T-helper 17 cell (primary cell): ENCODE data around the gene GAB1. TPM values are rescaled to one million over a fixed set of nuclear protein-coding genes. Genes with fewer than 3 reads are reported as not detected.
"Not testable (repeated sequence)": the region's sequence is repeated elsewhere in the genome, so short reads cannot be mapped to it uniquely, and the experiment has no call there.

Experiments used
- ATAC-seq: fragments of 150-1000 bp; cut with Tn5 transposase; 2 replicates; pipeline ENCODE4 v1.10.0; 2021; ENCODE audit warnings: mild to moderate bottlenecking, moderate library complexity
- DNase-seq, 3 donors: peaks; one replicate each; pipeline versions ENCODE4 v3.0.0 to v3.0.0-alpha.2; 2020 to 2021
- H3K9me3 ChIP-seq: one replicate; pipeline ENCODE4 v1.7.0; 2013; ENCODE audit warnings: low read length, mild to moderate bottlenecking; ENCODE audit not compliant: control insufficient read depth, poor library complexity, severe bottlenecking
- H3K27ac Mint-ChIP-seq: one replicate; pipeline ENCODE4 v1.8.0; 2022; ENCODE audit warnings: mild to moderate bottlenecking, moderate library complexity, mixed read lengths
- H3K27me3 Mint-ChIP-seq: one replicate; pipeline ENCODE4 v1.8.0; 2022; ENCODE audit warnings: mixed read lengths
- H3K36me3 Mint-ChIP-seq: one replicate; pipeline ENCODE4 v1.8.0; 2022; ENCODE audit warnings: low read depth, mixed read lengths
- H3K4me1 Mint-ChIP-seq: one replicate; pipeline ENCODE4 v1.8.0; 2022; ENCODE audit warnings: mild to moderate bottlenecking, mixed read lengths
- H3K4me3 Mint-ChIP-seq: one replicate; pipeline ENCODE4 v1.8.0; 2022; ENCODE audit warnings: mild to moderate bottlenecking, moderate library complexity, mixed read lengths
- total RNA-seq, 4 donors: library from RNA in 2 of 4; stranded (reverse) in 2 of 4; gene quantifications; one replicate each; pipeline ENCODE4 v1.2.3 and lab custom pipeline; 2022 to 2026

Gene GAB1
- total RNA-seq, 2 donors from 2014 or later: 2.0 to 3.5 TPM

GRCh38 chr4:143344041-143344440 is 7.4 kb downstream of the GAB1 start:
- no peaks in the 10 kb centered on the region for H3K9me3 ChIP-seq
- Mint-ChIP-seq H3K36me3 (no peaks in the 10 kb centered on the region), H3K27ac (no peak overlapping the region), H3K27me3 (peaks cover 41% of the 10 kb centered on the region), H3K4me3 (no peak overlapping the region), H3K4me1 (no peaks in the 10 kb centered on the region)
- ATAC-seq (no peak), DNase-seq (no peak)

DNA sequence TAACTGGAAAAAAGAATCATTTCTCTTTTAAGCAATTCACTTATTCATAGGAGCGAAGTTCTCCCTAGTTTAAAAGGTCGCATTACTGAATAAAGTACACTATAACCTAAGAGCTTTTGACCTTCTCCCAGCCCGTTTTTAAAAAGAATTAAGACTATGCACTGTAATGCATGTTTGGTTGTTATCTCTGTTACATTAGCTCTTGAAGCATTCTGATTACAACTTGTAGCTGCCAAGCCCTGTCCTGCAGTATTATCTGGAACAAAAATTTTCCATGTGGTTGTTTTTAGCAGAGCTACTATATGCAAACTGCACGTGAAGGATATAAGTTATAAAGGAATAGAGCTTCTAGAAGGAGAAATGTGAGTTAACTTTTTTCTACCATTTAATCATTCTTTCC is 8.1 kb downstream of the GAB1 start:
- H3K9me3 ChIP-seq: no peaks in the 10 kb centered on the region
- Mint-ChIP-seq H3K4me1 (no peaks in the 10 kb centered on the region), H3K4me3 (no peak overlapping the region), H3K27ac (no peak overlapping the region), H3K36me3 (no peaks in the 10 kb centered on the region), H3K27me3 (peaks cover 34% of the 10 kb centered on the region)
- no peak for ATAC-seq
- DNase-seq: no peak

- Mint-ChIP-seq H3K4me3 (no peak overlapping the region), H3K27ac (no peak overlapping the region), H3K36me3 (no peaks in the 10 kb centered on the region), H3K4me1 (no peaks in the 10 kb centered on the region), H3K27me3 (peaks cover 30% of the 10 kb centered on the region)
- DNase-seq (no peak), ATAC-seq (no peak)
- H3K9me3 ChIP-seq: no peaks in the 10 kb centered on the region
Measured at GRCh38 chr4:143345356-143345755, 8.7 kb downstream of the GAB1 start.

DNA sequence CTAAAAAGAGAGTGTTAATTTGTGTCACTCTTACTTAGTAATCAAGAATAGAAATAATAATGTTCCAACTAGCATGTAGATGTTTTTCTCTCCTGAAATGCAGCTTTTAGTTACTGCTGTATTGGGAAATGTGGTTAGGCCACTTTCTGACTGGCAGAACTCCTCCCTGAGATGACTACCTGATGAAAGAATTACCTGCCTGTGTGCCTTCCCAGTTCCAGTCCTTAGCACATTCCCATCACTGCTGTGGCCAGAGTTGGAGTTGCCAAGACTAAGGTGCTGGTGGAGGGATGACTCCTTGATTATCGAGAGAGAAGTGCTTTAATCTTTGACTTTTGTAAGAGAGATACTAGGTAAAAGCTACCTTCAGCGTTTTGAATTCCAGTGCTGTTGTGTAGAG is 9.5 kb downstream of the GAB1 start:
- Mint-ChIP-seq H3K27me3 (peaks cover 30% of the 10 kb centered on the region), H3K4me1 (no peaks in the 10 kb centered on the region), H3K4me3 (no peak overlapping the region), H3K27ac (no peak overlapping the region), H3K36me3 (no peaks in the 10 kb centered on the region)
- DNase-seq (no peak), ATAC-seq (no peak)
- H3K9me3 ChIP-seq: no peaks in the 10 kb centered on the region

GRCh38 chr4:143347484-143348111 is 10.9 kb downstream of the GAB1 start:
- no peak for ATAC-seq
- H3K4me3 Mint-ChIP-seq: no peak overlapping the region

GRCh38 chr4:143348233-143349077 is 11.8 kb downstream of the GAB1 start:
- no peaks in the 10 kb centered on the region for H3K9me3 ChIP-seq
- H3K4me3 Mint-ChIP-seq: no peak overlapping the region
- H3K4me1 Mint-ChIP-seq: no peaks in the 10 kb centered on the region
- peaks cover 39% of the 10 kb centered on the region for H3K27me3 Mint-ChIP-seq
- H3K36me3 Mint-ChIP-seq: no peaks in the 10 kb centered on the region
- no peak overlapping the region for H3K27ac Mint-ChIP-seq
- ATAC-seq (no peak), DNase-seq (no peak)

More at GRCh38 chr4:143347484-143348111, 10.9 kb downstream of the GAB1 start:
- H3K27me3 Mint-ChIP-seq: peaks cover 37% of the 10 kb centered on the region
- no peaks in the 10 kb centered on the region for H3K4me1 Mint-ChIP-seq
- no peak overlapping the region for H3K27ac Mint-ChIP-seq
- H3K36me3 Mint-ChIP-seq: no peaks in the 10 kb centered on the region
- no peaks in the 10 kb centered on the region for H3K9me3 ChIP-seq
- DNase-seq: no peak

DNA sequence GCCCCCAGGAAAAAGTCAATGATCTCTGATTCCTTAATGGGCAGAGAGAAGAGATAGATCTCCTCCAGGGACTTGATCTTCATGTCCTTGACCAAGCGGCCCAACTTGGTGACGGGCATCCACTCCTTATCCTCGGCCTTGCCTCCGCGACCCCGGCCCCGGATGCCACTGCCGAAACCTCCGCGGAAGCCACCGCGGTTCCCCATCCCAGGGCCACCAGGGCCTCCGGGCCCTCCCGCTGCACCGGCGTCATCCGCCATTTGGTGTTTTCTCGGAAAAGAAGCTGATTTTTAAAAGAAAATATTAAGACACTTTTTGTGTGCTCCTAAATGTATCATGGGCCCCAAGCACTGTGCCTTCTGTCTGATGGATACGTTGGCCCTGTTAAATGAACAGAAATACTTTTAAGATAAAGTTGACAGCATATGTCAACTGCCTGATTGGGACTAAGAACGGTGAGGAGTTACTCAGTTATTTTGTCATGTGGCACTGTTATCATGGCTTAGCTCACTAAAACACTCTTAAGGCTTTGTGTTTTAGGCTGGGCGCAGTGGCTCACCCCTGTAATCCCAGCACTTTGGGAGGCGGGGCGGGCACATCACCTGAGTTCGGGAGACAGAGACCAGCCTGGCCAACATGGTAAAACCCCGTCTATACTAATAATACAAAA is 13.3 kb downstream of the GAB1 start:
- H3K36me3 Mint-ChIP-seq, H3K4me3 Mint-ChIP-seq, ATAC-seq, H3K4me1 Mint-ChIP-seq, H3K27ac Mint-ChIP-seq, DNase-seq, H3K9me3 ChIP-seq: not testable (repeated sequence)
- H3K27me3 Mint-ChIP-seq: peaks cover 31% of the 10 kb centered on the region

GRCh38 chr4:143351149-143351691 is 14.5 kb downstream of the GAB1 start:
- Mint-ChIP-seq H3K27ac (no peak overlapping the region), H3K4me1 (no peaks in the 10 kb centered on the region), H3K27me3 (peaks cover 27% of the 10 kb centered on the region), H3K4me3 (no peak overlapping the region), H3K36me3 (no peaks in the 10 kb centered on the region)
- DNase-seq: no peak
- ATAC-seq: no peak
- no peaks in the 10 kb centered on the region for H3K9me3 ChIP-seq

GRCh38 chr4:143351774-143352451 is 15.2 kb downstream of the GAB1 start:
- no peak overlapping the region for H3K27ac Mint-ChIP-seq

DNA sequence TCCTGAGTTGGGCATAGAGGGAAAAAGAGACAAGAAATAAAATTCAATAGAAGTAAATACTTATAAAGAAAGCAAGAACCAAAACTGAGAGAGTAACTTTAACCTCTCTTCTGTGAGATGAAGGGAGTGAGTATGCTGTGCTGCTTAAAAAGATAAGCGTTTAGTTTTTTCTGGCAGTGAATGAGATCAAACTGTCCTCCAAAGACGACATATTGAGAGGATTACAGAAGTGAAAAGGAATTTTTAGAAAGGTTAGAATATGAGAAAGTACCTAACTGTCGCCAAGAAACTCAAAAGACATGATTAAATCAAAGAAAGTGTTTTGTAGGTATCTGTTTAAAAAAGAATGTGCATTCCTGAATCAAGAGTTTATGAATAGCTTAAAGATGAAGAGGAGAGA is 16.0 kb downstream of the GAB1 start:
- Mint-ChIP-seq H3K36me3 (no peaks in the 10 kb centered on the region), H3K27ac (no peak overlapping the region), H3K4me3 (no peak overlapping the region), H3K27me3 (peaks cover 25% of the 10 kb centered on the region), H3K4me1 (no peaks in the 10 kb centered on the region)
- ATAC-seq: no peak
- H3K9me3 ChIP-seq: no peaks in the 10 kb centered on the region
- DNase-seq: no peak

More at GRCh38 chr4:143351774-143352451, 15.2 kb downstream of the GAB1 start:
- Mint-ChIP-seq H3K4me1 (no peaks in the 10 kb centered on the region), H3K4me3 (no peak overlapping the region), H3K27me3 (peaks cover 25% of the 10 kb centered on the region), H3K36me3 (no peaks in the 10 kb centered on the region)
- no peaks in the 10 kb centered on the region for H3K9me3 ChIP-seq
- DNase-seq: no peak
- no peak for ATAC-seq

GRCh38 chr4:143353797-143354196 is 17.1 kb downstream of the GAB1 start:
- peaks cover 25% of the 10 kb centered on the region for H3K27me3 Mint-ChIP-seq
- peaks cover 2% of the 10 kb centered on the region for H3K4me1 Mint-ChIP-seq
- ATAC-seq: no peak
- no peak for DNase-seq
- no peak overlapping the region for H3K4me3 Mint-ChIP-seq
- no peaks in the 10 kb centered on the region for H3K9me3 ChIP-seq
- no peak overlapping the region for H3K27ac Mint-ChIP-seq
- H3K36me3 Mint-ChIP-seq: no peaks in the 10 kb centered on the region

GRCh38 chr4:143354990-143355389 is 18.3 kb downstream of the GAB1 start:
- Mint-ChIP-seq H3K4me3 (no peak overlapping the region), H3K27me3 (peaks cover 25% of the 10 kb centered on the region), H3K27ac (no peak overlapping the region), H3K36me3 (no peaks in the 10 kb centered on the region), H3K4me1 (peaks cover 13% of the 10 kb centered on the region)
- no peaks in the 10 kb centered on the region for H3K9me3 ChIP-seq
- no peak for DNase-seq
- no peak for ATAC-seq
